H9 (cell line): ENCODE measurements around the gene RRP1B. TPM values are rescaled to one million over a fixed set of nuclear protein-coding genes. Genes with fewer than 3 reads are reported as not detected.

Experiments used
- DNase-seq: peaks from one replicate; pipeline ENCODE4 v3.0.0-alpha.2; 2017
- H2AFZ ChIP-seq: one replicate; pipeline ENCODE4 v1.6.1; 2013; ENCODE audit warnings: mild to moderate bottlenecking, low read length, control low read depth, moderate library complexity
- H2AK5ac ChIP-seq: 2 replicates; pipeline ENCODE4 v1.6.1; 2013; ENCODE audit warnings: low read length, control low read depth, mixed read lengths; ENCODE audit not compliant: insufficient read length
- H2BK120ac ChIP-seq: one replicate; pipeline ENCODE4 v1.6.1; 2013; ENCODE audit warnings: low read depth, mild to moderate bottlenecking, low read length, control low read depth, inconsistent platforms; ENCODE audit not compliant: poor library complexity, severe bottlenecking
- H2BK12ac ChIP-seq: 2 replicates; pipeline ENCODE4 v1.6.1; 2013; ENCODE audit warnings: low read length, control low read depth, mixed read lengths, low read depth; ENCODE audit not compliant: insufficient read length
- H2BK15ac ChIP-seq: 2 replicates; pipeline ENCODE4 v1.6.1; 2013; ENCODE audit warnings: low read depth, low read length, control low read depth
- H2BK20ac ChIP-seq: one replicate; pipeline ENCODE4 v1.6.1; 2013; ENCODE audit warnings: low read depth, mild to moderate bottlenecking, low read length, control low read depth, inconsistent platforms; ENCODE audit not compliant: poor library complexity, severe bottlenecking
- H2BK5ac ChIP-seq: 2 replicates; pipeline ENCODE4 v1.6.1; 2013; ENCODE audit warnings: low read length, control low read depth, mixed read lengths; ENCODE audit not compliant: insufficient read length
- H3K14ac ChIP-seq: 2 replicates; pipeline ENCODE4 v1.6.1; 2013; ENCODE audit warnings: low read length, control low read depth; ENCODE audit not compliant: insufficient read depth
- H3K18ac ChIP-seq: 2 replicates; pipeline ENCODE4 v1.6.1; 2013; ENCODE audit warnings: low read depth, mild to moderate bottlenecking, mixed read lengths, low read length, control low read depth; ENCODE audit not compliant: insufficient read length
- H3K23ac ChIP-seq: 2 replicates; pipeline ENCODE4 v1.6.1; 2013; ENCODE audit warnings: low read length, control low read depth, mixed read lengths, low read depth; ENCODE audit not compliant: insufficient read length
- H3K23me2 ChIP-seq: 2 replicates; pipeline ENCODE4 v1.6.1; 2013; ENCODE audit warnings: low read depth, mild to moderate bottlenecking, mixed read lengths, low read length, control low read depth; ENCODE audit not compliant: insufficient read length, poor library complexity, severe bottlenecking
- H3K27ac ChIP-seq: 2 replicates; pipeline ENCODE4 v1.5.1; 2013; ENCODE audit warnings: low read length, control low read depth, mixed read lengths, low read depth; ENCODE audit not compliant: insufficient read length
- H3K27me3 ChIP-seq: 2 replicates; pipeline ENCODE4 v1.6.1; 2013; ENCODE audit warnings: low read length, control low read depth, inconsistent platforms; ENCODE audit not compliant: insufficient read depth
- H3K4ac ChIP-seq: 2 replicates; pipeline ENCODE4 v1.6.1; 2013; ENCODE audit warnings: low read depth, mild to moderate bottlenecking, control low read depth, inconsistent platforms, low read length, moderate library complexity
- H3K4me1 ChIP-seq: 2 replicates; pipeline ENCODE4 v1.6.1; 2013; ENCODE audit warnings: low read length, control low read depth, inconsistent platforms; ENCODE audit not compliant: insufficient read depth
- H3K4me2 ChIP-seq: 2 replicates; pipeline ENCODE4 v1.6.1; 2013; ENCODE audit warnings: low read length, control low read depth, mixed read lengths; ENCODE audit not compliant: insufficient read length, insufficient read depth
- H3K56ac ChIP-seq: 2 replicates; pipeline ENCODE4 v1.6.1; 2013; ENCODE audit warnings: low read depth, mild to moderate bottlenecking, mixed read lengths, low read length, control low read depth; ENCODE audit not compliant: insufficient read length
- H3K79me1 ChIP-seq: 2 replicates; pipeline ENCODE4 v1.6.1; 2013; ENCODE audit warnings: low read depth, mild to moderate bottlenecking, moderate library complexity, low read length, control low read depth, inconsistent platforms; ENCODE audit not compliant: insufficient read depth, poor library complexity, severe bottlenecking
- H3K79me2 ChIP-seq: 2 replicates; pipeline ENCODE4 v1.6.1; 2013; ENCODE audit warnings: low read length, control low read depth, inconsistent platforms; ENCODE audit not compliant: insufficient read depth
- H3K9ac ChIP-seq: 2 replicates; pipeline ENCODE4 v1.6.1; 2013; ENCODE audit warnings: low read length, control low read depth, mixed read lengths; ENCODE audit not compliant: insufficient read length; ENCODE audit errors: extremely low read depth
- H3K9me3 ChIP-seq: one replicate; pipeline ENCODE4 v1.6.1; 2013; ENCODE audit warnings: low read depth, low read length, inconsistent platforms; ENCODE audit not compliant: control insufficient read depth
- H3T11ph ChIP-seq: one replicate; pipeline ENCODE4 v1.6.1; 2013; ENCODE audit warnings: mild to moderate bottlenecking, low read length, control low read depth, inconsistent platforms
- H4K20me1 ChIP-seq: one replicate; pipeline ENCODE4 v1.6.1; 2013; ENCODE audit not compliant: control insufficient read depth, insufficient read length, insufficient read depth
- H4K5ac ChIP-seq: 2 replicates; pipeline ENCODE4 v1.6.1; 2013; ENCODE audit warnings: low read depth, mild to moderate bottlenecking, mixed read lengths, low read length, control low read depth; ENCODE audit not compliant: insufficient read length
- H4K8ac ChIP-seq: replicated peaks from 2 replicates; pipeline ENCODE4 v1.6.1; 2013; ENCODE audit warnings: low read length, control low read depth, mixed read lengths, low read depth; ENCODE audit not compliant: insufficient read length
- H4K91ac ChIP-seq: 2 replicates; pipeline ENCODE4 v1.6.1; 2013; ENCODE audit warnings: low read depth, mild to moderate bottlenecking, moderate library complexity, mixed read lengths, low read length, control low read depth; ENCODE audit not compliant: insufficient read length
- H3K27ac Mint-ChIP-seq, 3 experiments: 2 replicates in 2 of 3; 3 replicates in 1 of 3; pipeline ENCODE4 v1.8.0; 2020 to 2021; ENCODE audit warnings: mixed read lengths in 3 of 3, mild to moderate bottlenecking in 1 of 3, moderate library complexity in 1 of 3
- H3K27me3 Mint-ChIP-seq: 2 replicates; pipeline ENCODE4 v1.8.0; 2021; ENCODE audit warnings: low read depth, mild to moderate bottlenecking, moderate library complexity, mixed read lengths
- H3K36me3 Mint-ChIP-seq, 3 experiments: 2 replicates in 2 of 3; 3 replicates in 1 of 3; pipeline ENCODE4 v1.8.0; 2020 to 2021; ENCODE audit warnings: low read depth in 3 of 3, mixed read lengths in 3 of 3; ENCODE audit not compliant: insufficient read depth in 1 of 3
- H3K4me1 Mint-ChIP-seq, 2 experiments: 2 replicates each; pipeline ENCODE4 v1.8.0; 2020; ENCODE audit warnings: mixed read lengths in 2 of 2
- H3K4me3 Mint-ChIP-seq, 2 experiments: 2 replicates in 1 of 2; 3 replicates in 1 of 2; pipeline ENCODE4 v1.8.0; 2020 to 2021; ENCODE audit warnings: mild to moderate bottlenecking in 2 of 2, mixed read lengths in 2 of 2, moderate library complexity in 1 of 2
- H3K9me3 Mint-ChIP-seq, 2 experiments: 2 replicates in 1 of 2; 3 replicates in 1 of 2; pipeline ENCODE4 v1.8.0; 2020; ENCODE audit warnings: mild to moderate bottlenecking in 2 of 2, mixed read lengths in 2 of 2, moderate library complexity in 1 of 2
- WGBS: extraction: QIAGEN DNeasy Blood & Tissue Kit; methylation state at CpG from one replicate; pipeline ENCODE4 v1.1.7; 2013; ENCODE audit warnings: missing lambda C conversion rate, low lambda C conversion rate, mixed read lengths; ENCODE audit not compliant: insufficient read length; ENCODE audit errors: extremely low coverage; 5-methylcytosine and 5-hydroxymethylcytosine counted together
- total RNA-seq: library from RNA; stranded (reverse); gene quantifications from 2 replicates; pipeline ENCODE4 v1.2.1, GENCODE V29; 2021
- TF ChIP-seq, protein P1 (sequence below): fragments of 200-600 bp; sonication (generic); conservative IDR thresholded peaks from 3 replicates; pipeline ENCODE4 v1.8.0; 2021; ENCODE audit warnings: antibody characterized with exemption, mild to moderate bottlenecking

RRP1B gene
- total RNA-seq, 1 experiment from 2014 or later: 96.6 TPM

DNA sequence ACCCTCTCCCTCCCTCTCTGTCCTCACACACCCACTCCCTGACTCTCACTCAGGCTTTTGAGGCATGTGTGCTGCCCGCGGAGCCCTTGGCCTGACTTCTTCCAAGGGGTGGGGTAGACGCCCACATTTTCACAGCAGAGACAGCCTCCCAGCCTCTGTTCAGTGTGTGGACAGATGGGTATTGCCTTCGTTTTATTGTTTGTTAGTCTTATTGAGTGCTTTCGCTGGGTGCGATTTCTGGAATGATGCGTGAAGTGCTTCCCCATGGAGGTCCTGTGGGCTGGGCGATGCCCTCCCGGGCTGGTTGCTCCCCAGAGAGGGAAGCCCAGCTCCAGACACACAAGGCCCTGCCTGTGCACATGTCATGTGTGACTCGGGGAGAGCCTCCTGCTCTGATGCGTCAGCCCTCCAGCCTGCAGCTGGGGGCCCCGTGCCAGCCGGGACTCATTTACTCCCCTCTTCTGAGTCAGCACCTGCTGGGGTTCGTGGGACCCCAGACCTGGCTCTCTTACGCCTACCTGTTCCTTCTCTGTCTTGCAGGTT lies 74.2 kb downstream of the RRP1B start:
- Histone ChIP-seq H3K27me3 (no peaks in the 10 kb centered on the region), H3T11ph (no peak overlapping the region), H4K20me1 (no peaks in the 10 kb centered on the region), H2AK5ac (no peak overlapping the region), H2BK20ac (no peak overlapping the region), H4K8ac (no peak overlapping the region), H2BK120ac (no peak overlapping the region), H3K9me3 (no peaks in the 10 kb centered on the region), H3K14ac (no peak overlapping the region; the same call in 1 of the 2 replicates), H3K23ac (no peak overlapping the region), H3K79me1 (peaks cover 5% of the 10 kb centered on the region), H2BK5ac (no peak overlapping the region), H3K9ac (no peak overlapping the region), H3K79me2 (peaks cover 3% of the 10 kb centered on the region; the same call in 1 of the 2 replicates), H3K4ac (no peak overlapping the region), H4K5ac (no peak overlapping the region), H3K4me1 (no peaks in the 10 kb centered on the region), H4K91ac (no peak overlapping the region), H2AFZ (no peak overlapping the region), H3K56ac (no peak overlapping the region), H3K4me2 (no peak overlapping the region), H3K18ac (no peak overlapping the region), H3K27ac (no peak overlapping the region), H2BK15ac (no peak overlapping the region), H2BK12ac (no peak overlapping the region), H3K23me2 (peaks cover 6% of the 10 kb centered on the region)
- WGBS: no CpG with 5 or more reads among the region's 15 CpGs
- Mint-ChIP-seq H3K27ac (peak overlapping the region in 1 of 3 experiments; percentile 83; a peak in 3 of 7 replicates), H3K4me1 (peaks cover 13 to 15% of the 10 kb centered on the region in 2 experiments), H3K4me3 (no peak overlapping the region), H3K36me3 (peaks cover 0 to 15% (median 0%) of the 10 kb centered on the region in 3 experiments; a peak in 2 of 7 replicates), H3K27me3 (no peaks in the 10 kb centered on the region), H3K9me3 (no peaks in the 10 kb centered on the region)
- no peak for DNase-seq
- TF ChIP-seq, protein P1, sequence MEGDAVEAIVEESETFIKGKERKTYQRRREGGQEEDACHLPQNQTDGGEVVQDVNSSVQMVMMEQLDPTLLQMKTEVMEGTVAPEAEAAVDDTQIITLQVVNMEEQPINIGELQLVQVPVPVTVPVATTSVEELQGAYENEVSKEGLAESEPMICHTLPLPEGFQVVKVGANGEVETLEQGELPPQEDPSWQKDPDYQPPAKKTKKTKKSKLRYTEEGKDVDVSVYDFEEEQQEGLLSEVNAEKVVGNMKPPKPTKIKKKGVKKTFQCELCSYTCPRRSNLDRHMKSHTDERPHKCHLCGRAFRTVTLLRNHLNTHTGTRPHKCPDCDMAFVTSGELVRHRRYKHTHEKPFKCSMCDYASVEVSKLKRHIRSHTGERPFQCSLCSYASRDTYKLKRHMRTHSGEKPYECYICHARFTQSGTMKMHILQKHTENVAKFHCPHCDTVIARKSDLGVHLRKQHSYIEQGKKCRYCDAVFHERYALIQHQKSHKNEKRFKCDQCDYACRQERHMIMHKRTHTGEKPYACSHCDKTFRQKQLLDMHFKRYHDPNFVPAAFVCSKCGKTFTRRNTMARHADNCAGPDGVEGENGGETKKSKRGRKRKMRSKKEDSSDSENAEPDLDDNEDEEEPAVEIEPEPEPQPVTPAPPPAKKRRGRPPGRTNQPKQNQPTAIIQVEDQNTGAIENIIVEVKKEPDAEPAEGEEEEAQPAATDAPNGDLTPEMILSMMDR: no peak
